Measurements from ENCODE around the gene SRP54.
"Not testable (repeated sequence)": the region's sequence is repeated elsewhere in the genome, so short reads cannot be mapped to it uniquely, and the experiment has no call there.

SRP54 gene

DNA sequence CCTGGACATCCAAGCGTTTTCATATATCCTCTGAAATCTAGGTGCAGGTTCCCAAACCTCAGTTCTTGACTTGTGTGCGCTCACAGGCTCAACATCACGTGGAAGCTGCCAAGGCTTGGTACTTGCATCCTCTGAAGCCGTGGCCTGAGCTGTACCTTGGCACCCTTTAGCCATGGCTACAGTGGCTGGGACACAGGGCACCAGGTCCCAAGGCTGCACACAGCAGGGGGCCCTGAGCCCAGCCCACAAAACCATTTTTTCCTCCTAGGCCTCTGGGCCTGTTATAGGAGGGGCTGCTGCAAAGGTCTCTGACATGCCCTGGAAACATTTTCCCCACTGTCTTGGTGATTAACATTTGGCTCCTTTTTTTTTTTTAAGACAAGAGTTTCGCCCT is 51.6 kb downstream of the SRP54 start:
- no peak for DNase-seq (ENCODE audit: low spot score)
- TF ChIP-seq, protein P1, sequence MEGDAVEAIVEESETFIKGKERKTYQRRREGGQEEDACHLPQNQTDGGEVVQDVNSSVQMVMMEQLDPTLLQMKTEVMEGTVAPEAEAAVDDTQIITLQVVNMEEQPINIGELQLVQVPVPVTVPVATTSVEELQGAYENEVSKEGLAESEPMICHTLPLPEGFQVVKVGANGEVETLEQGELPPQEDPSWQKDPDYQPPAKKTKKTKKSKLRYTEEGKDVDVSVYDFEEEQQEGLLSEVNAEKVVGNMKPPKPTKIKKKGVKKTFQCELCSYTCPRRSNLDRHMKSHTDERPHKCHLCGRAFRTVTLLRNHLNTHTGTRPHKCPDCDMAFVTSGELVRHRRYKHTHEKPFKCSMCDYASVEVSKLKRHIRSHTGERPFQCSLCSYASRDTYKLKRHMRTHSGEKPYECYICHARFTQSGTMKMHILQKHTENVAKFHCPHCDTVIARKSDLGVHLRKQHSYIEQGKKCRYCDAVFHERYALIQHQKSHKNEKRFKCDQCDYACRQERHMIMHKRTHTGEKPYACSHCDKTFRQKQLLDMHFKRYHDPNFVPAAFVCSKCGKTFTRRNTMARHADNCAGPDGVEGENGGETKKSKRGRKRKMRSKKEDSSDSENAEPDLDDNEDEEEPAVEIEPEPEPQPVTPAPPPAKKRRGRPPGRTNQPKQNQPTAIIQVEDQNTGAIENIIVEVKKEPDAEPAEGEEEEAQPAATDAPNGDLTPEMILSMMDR (IDR thresholded peaks at IDR 0.05; ENCODE audit: extremely low read depth, missing control alignments) = no peak

DNA sequence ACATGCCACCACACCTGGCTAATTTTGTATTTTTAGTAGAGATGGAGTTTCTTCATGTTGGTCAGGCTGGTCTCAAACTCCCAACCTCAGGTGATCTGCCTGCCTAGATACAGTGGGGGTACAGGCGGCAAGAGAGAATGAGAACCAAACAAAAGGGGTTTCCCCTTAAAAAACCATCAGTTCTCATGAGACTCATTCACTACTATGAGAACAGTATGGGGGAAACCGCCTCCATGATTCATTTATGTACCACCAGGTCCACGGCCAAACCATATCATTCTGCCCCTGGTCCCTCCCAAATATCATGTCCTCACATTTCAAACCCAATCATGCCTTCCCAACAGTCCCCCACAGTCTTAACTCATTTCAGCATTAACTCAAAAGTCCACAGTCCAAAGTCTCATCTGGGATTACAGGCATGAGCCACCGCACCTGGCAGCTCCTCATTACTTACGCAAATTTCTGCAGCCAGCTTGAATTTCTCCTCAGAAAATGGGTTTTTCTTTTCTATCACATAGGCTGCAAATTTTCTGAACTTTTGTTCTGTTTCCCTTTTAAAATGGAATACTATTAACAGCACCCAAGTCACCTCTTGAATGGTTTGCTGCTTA is 52.3 kb downstream of the SRP54 start:
- not testable (repeated sequence) for DNase-seq (ENCODE audit: low spot score)

DNA sequence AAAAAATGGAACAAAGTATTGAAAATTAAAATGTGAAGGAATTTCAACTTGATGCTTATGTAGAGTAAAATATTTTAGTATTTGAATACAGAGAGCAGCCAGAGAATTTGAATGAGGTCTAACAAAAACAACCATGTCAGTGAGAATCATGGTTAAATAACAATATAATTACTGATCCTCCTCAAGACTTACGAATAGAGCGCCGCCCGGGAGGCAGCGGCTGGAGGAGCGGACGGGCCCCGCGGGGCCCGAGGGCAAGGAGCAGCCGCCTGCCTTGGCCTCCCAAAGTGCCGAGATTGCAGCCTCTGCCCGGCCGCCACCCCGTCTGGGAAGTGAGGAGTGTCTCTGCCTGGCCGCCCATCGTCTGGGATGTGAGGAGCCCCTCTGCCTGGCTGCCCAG is 55.5 kb downstream of the SRP54 start:
- DNase-seq (ENCODE audit: low spot score) = not testable (repeated sequence)

DNA sequence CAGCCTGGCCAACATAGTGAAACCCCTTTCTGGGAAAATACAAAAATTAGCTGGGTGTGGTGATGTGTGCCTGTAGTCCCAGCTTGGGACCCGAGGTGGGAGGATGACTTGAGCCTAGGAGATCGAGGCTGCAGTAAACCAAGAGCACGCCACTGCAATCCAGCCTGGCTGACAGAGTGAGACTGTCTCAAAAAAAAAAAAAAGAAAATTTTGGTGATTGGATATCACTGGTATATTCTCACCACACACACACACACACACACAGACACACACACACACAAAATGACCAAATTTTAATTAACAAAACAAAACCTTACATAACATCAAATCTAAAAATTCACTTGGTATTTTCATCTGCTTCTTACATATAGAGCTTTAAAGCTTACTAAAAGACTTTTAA is 59.8 kb downstream of the SRP54 start:
- TF ChIP-seq, protein P1 (IDR thresholded peaks at IDR 0.05; ENCODE audit: extremely low read depth, missing control alignments) = no peak
- DNase-seq (ENCODE audit: low spot score) = no peak

DNA sequence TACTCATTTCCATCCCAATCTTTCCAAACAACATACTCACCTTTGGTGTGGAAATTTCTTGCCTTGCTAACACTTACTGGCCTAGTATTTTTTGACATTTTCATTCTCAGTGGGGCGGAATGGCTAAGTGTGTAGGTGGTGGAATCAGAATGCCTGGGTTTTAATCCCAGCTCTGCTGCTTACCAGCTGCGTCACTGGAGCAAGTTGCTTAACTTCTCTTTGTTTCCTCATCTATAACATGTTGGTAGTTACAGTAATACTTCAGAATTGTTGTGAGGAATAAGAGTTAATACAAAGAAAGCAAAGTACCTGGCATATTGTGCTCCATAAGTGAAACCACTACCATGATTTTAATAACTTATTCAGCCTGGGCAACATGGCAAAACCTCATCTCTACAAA is 60.3 kb downstream of the SRP54 start:
- TF ChIP-seq, protein P1 (IDR thresholded peaks at IDR 0.05; ENCODE audit: extremely low read depth, missing control alignments) = no peak
- DNase-seq (ENCODE audit: low spot score) = no peak

DNA sequence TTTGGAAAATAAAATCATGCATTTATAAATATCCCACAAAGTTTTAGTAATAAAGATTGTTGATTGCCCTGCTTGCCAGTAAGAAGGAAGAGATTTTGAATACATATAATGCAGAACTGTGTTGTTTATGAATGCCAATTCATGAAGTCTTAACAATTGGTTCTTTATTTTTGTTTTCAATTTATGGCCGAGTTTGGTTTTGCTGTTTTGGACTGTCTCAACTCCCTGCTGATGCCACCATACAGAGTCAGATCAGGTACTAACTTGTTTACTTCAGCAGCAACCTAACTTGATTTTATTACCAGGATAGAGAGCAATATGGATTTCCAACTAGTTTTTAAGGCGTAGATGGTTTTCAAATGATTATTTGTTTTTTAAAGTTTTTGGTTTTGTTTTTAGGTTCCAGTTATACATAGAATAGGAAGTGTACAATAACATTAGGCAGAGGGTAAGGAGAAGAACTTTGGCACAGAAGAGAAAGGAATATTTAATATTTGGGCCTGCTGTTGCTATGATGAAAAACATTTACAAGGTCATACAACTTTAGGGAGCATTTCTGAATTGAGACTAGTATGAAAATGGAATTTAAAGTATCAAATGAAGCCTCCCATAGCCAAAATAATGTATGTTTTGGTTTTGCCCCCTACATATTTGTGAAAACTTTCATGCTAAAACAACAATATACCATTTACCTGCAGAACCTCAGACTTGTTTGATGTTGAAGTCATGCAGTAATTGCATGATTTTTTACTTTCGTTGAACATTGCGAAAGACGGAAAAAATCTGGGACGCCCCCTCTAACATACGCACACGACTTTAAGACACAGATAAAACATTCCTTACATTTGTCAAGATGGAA is 62.4 kb downstream of the SRP54 start:
- DNase-seq (ENCODE audit: low spot score) = peak; percentile 28

DNA sequence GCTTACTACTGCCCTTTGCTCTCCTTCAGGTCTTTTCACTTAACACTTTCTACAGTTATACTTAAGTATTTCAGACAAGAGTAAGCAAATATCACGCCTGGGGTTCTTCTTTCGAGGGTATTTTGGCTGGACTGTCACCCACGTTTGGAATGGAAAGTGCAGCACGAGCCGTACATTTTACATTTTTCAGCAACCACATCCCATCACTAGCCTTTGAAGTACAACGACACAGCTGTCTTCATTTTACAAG is 62.9 kb downstream of the SRP54 start:
- no peak for DNase-seq (ENCODE audit: low spot score)

More for the DNA sequence above, 62.4 kb downstream of the SRP54 start:
- TF ChIP-seq, protein P1 (IDR thresholded peaks at IDR 0.05; ENCODE audit: extremely low read depth, missing control alignments) = no peak

DNA sequence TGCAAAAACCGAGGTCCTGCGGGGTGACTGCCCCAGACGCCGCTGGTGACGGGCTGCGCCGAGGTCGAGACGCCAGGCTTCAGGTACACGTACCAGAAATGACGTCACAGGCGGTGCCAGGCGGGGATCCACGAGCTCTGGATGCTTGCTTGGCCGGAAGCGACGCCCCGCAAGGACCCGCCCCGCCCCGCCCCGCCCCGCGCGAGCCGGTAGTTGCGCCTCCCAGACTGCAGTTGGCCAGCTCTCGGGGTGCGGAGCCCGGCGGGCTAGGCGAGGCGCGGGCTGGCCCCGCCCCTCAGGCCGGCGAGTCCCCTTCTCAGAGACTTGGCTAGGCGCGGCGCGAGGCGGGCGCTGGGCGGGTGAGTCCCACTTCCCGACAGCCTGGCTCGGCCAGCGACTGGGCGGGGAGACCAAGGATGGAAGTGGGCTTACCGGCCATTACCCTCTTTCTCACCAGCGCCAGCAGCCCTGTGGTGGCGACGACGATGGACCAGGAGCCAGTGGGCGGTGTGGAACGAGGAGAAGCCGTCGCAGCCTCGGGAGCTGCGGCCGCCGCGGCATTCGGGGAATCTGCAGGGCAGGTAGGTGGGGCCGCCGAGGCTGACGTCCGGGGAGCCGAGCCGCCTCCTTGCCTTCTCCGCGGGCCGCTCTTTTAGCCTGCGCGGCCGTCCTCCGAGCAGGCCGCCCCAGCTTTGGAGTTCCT is 63.4 kb downstream of the SRP54 start, which contains the start of gene FAM177A1:
Gene FAM177A1 (plus strand): TSS at position 225 of the 703 bp plus-strand sequence. CDS start 192 bp downstream, at position 417.
- peak; percentile 99 for DNase-seq (ENCODE audit: low spot score)
- TF ChIP-seq, protein P1 (IDR thresholded peaks at IDR 0.05; ENCODE audit: extremely low read depth, missing control alignments) = no peak

More for the DNA sequence above, 62.9 kb downstream of the SRP54 start:
- TF ChIP-seq, protein P1 (IDR thresholded peaks at IDR 0.05; ENCODE audit: extremely low read depth, missing control alignments) = no peak
